Neural progenitor cell (in vitro differentiated cells): ENCODE results near the gene RTN4RL1.

ENCODE experiments used
- CTCF ChIP-seq: fragments of 200-600 bp; sonication (generic); IDR thresholded peaks from 2 replicates; pipeline ENCODE4 v1.5.1; 2017; ENCODE audit warnings: antibody characterized with exemption, mild to moderate bottlenecking
- EZH2 ChIP-seq: fragments of 200-600 bp; sonication (generic); IDR thresholded peaks from 2 replicates; pipeline ENCODE4 v1.6.1; 2017; ENCODE audit warnings: antibody characterized with exemption, mild to moderate bottlenecking, moderate library complexity

- TF ChIP-seq CTCF = no peak
- no peak for TF ChIP-seq EZH2
Observed at GRCh38 chr17:2048805-2049204, 23.7 kb upstream of the RTN4RL1 start.
